ENCODE results near the gene SLF2.
A peak's percentile ranks its signal among the peaks of the same experiment; 100 is the strongest.

The SLF2 gene

DNA sequence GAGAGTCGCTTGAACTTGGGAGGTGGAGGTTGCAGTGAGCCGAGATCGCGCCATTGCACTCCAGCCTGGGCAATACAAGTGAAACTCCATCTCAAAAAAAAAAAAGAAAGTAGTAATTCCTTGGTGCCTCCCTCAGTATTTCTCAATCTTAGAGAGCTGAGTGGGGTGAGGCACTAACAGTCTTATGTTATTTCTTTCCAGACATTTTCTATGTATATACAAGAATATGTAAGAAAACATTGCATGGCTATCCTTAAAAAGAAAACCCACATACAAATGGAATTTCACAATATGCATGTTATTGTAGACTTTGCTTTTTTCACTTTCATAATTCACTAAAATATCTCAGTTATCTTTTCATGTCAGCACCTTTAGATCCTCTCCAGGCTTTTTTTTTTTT is 13.6 kb upstream of the SLF2 start:
- DNase-seq (ENCODE audit: low spot score) = no peak

DNA sequence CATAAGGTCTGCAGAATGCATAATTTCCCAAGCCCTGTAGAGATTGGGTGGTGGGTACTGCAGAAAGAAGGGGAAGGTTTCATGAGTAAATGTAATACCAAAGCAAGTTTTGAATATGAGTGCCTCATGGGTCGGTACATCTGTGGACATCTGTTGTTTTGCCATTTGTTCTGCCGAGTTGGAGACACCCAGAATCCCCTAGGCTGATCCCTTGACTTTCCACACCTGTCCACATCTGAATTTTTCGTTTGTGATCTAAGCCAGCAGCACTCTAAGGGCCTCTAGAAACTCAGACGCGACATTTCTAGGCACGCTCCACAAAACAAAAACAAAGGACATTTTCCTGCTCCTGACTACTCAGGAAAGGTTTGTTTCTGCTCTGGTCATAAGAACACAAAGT is 11.7 kb upstream of the SLF2 start:
- DNase-seq (ENCODE audit: low spot score) = no peak

- no peak for DNase-seq (ENCODE audit: low spot score)
Measured at GRCh38 chr10:100902622-100903021, 10.1 kb upstream of the SLF2 start.

GRCh38 chr10:100904917-100905316 is 7.8 kb upstream of the SLF2 start:
- DNase-seq (ENCODE audit: low spot score) = no peak

DNA sequence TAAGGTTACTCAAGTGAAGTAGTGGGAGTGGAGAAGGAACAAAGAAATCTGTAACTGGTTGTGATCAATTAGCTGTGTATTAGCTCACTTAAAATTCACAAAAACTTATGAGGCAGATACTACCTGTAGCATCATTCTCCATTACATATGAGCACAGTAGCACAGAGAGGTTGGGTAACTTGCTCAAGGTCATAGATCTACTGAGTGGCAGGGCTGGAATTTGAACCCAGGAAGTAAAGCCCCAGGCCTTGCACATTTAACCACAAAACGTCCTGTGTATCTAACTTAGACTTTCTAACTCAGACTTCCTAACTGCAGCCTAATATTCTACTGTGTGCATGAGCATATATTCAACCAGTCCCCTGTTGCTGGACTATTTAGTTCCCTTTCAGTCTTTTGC is 5.6 kb upstream of the SLF2 start:
- DNase-seq (ENCODE audit: low spot score) = no peak

DNA sequence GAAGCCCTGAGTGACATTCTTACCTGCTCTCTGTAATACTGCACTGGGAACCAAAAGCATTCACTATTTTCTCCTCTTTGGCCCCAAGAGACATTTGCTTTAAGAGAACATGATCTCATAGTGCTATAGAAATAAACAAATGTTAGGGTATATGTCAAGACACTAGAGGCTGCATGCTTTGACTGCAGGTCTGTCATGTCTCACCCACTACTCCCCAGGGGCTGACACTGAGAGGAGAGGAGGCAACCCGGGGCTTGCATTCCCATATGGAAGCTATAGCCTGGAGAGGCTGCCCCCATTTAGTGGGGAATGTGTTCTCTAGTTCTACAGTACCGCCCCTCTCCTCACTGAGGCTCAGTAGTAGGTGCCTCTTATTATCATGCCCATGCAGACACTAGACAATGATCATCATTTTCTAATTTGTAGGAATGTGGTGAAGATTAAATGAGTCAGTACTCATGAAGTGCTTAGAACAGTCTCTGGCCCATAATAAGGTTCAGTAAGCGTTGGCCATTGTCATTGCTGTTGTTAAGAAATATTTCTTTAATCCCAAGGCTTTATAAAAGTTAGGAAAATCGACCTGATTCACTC is 4.9 kb upstream of the SLF2 start:
- no peak for DNase-seq (ENCODE audit: low spot score)

DNA sequence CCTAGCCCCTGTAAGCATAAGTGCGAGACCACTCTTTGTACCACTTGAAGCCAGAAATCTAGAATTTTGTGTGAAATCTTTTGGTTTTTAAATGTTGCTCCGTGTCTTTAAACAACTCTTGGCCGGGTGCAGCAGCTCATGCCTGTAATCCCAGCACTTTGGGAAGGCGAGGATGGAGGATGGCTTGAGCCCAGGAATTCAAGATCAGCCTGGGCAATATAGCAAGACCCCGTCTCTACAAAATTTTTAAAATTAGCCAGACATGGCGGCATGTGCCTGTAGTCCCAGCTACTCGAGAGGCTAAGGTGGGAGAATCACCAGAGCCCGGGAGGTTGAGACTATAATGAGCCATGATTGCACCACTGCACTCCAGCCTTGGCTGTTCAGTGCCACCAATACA is 4.4 kb upstream of the SLF2 start:
- DNase-seq (ENCODE audit: low spot score) = no peak

DNA sequence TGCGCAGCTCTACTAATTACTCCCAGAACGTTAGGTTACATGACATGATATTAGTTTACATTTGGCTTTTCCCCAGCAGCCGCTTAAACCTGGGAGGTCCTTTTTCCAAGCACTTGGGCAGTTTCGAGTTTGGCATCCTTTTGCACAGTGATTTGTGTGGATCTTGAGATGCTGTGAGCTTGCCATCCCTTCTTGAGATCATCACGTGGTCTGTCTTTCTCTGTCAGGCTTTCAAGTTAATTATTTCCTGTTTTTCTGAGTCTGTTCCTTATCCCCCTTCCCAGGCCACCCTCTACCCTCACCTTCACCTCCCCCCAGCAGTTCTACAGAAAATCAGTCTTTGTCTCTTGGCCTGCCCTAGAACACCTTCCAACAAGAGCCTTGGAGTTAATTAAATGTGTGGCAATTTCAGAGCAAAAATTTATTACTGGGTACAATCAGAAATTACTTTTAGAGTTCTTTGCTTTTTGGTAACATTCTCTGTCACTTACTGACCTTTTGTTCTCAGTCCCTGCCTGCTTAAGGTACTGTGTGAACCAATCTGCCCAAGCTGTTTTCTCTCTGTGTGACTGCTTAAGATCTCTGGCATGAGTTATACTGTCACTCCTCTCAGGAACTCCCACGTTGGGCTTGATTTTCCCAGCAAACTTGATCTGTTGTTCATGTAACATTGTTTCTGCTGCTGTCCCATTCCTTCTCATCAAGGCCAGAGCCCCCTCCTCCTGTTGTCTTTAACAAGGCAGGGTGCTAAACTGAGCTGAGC is 3.1 kb upstream of the SLF2 start:
- no peak for DNase-seq (ENCODE audit: low spot score)

DNA sequence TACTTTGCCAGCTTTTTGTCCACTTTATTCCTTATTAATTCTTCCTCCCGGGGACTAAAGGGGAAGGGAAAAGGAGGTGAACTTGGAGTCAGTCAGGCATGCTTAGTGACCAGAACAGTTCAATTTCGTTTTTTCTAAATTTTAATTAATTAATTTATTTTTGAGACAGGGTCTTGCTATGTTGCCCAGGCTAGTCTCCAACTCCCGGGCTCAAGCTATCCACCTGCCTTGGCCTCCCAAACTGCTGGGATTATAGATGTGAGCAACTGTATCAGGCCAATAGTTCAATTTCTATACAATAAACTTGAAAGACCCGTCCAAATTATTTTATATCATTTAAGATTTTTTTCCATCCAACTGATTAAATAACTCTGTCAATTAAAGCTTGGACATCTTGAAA is 1.3 kb upstream of the SLF2 start:
- no peak for DNase-seq (ENCODE audit: low spot score)

DNA sequence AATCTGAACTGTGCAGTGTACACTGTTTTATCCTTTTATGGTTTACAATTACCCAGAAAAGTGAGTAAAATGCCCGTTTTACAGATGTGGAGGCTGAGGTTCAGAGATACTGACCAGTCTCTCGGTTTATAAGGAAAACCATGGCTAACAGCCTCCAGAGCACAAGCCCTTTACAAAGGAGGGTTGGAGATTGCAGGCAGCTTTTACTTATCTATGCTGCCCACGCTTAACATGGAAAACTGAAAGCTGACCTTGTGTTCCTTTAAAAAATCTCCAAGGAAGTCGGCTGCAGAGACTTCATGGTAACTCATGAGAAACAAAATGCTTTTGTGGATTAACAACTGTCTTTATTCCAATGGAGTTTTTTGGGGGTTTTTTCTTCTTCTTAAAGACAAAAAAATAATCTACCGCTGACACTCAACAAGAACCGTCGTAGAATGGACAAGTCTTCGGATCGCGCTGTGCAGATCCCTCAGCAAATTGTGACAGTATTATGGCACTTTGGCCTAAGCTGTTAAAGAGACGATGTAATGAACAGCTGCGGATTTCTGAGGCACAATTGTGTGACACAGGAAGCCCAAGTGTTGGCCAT is 654 bp upstream of the SLF2 start:
- DNase-seq (ENCODE audit: low spot score) = no peak

- DNase-seq (ENCODE audit: low spot score) = no peak
Measured at GRCh38 chr10:100913470-100913865, 705 bp downstream of the SLF2 start.

DNA sequence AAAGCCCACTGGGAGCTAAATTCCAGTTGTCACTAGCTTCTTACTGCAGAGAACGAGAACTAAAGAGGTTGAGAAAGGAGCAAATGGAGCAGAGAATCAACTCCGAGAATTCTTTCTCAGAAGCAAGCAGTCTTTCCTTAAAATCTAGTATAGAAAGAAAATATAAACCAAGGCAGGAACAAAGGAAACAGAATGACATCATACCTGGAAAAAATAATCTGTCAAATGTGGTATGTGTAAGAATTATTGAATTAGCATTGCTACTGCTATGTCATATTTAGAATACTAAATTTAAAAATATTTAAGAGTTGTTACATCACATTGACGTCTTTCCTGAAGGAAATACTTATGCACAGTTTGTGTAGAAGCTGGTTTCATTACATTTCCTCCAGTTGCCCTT is 4.3 kb downstream of the SLF2 start:
- no peak for DNase-seq (ENCODE audit: low spot score)

- no peak for DNase-seq (ENCODE audit: low spot score)
Measured at GRCh38 chr10:100923580-100923979, 10.8 kb downstream of the SLF2 start.

GRCh38 chr10:100927266-100927665 is 14.5 kb downstream of the SLF2 start:
- DNase-seq (ENCODE audit: low spot score) = no peak

GRCh38 chr10:100928039-100928438 is 15.3 kb downstream of the SLF2 start:
- no peak for DNase-seq (ENCODE audit: low spot score)

GRCh38 chr10:100930368-100930767 is 17.6 kb downstream of the SLF2 start:
- no peak for DNase-seq (ENCODE audit: low spot score)

DNA sequence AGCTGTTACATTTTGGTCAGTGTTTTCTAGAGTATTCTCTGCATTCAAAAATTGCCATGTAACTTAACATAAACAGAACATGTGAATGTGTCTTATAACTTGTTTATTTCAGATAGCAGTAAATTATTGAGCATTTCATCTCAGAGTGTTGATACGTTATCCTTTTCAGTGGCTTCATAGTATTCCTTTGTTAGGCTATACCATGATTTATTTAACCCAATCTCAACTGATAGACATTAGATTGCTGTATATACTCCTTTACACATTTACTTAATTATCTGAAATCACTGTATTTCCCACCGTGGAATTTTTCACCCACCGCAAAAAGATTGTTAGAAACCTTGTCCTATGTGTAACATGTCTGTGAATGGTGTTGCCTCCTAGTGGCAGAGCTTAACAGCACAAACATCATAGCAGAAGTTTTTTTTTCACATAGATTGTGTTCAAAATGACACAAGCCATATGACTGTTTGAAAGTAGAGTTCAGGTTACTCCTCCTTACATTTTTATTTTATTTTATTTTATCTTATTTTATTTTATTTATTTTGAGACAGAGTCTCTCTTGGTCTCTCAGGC is 21.4 kb downstream of the SLF2 start:
- DNase-seq (ENCODE audit: low spot score) = peak; percentile 10

- DNase-seq (ENCODE audit: low spot score) = no peak
Measured at GRCh38 chr10:100939763-100940344, 27.1 kb downstream of the SLF2 start.

DNA sequence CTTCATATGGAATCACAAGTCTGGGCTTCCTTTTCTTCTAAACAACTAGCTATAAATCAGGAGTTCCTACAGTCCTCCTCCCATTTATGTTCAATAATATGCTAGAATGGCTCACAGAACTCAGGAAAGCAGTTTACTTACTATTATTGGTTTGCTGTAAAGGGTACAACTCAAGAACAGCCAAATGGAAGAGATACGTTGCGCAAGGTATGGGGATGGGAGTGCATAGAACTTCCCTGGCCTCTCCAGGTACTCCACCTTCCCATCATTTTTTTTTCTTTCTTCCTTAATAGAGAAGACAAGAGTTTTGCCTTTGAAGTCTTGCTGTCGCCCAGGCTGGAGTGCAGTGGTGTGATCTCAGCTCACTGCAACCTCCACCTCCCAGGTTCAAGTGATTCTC is 29.5 kb downstream of the SLF2 start:
- DNase-seq (ENCODE audit: low spot score) = no peak

DNA sequence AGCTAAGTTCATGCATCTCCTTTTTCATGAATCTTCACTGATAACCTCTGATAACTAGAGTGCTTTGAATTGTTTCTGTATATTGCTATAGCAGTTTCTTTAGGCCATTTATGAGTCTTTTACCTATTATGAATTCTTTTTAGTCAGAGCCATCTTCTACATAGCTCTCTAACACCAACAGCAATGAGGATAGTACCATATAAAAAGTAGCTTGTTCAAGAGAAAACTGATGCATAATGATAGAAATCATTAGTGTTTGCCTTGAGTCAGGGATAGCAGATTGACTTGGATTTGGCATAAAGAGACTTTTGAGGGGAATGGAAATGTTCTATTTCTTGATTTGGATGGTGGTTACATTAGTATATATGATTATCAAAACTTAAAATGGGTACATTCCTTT is 30.7 kb downstream of the SLF2 start:
- no peak for DNase-seq (ENCODE audit: low spot score)

DNA sequence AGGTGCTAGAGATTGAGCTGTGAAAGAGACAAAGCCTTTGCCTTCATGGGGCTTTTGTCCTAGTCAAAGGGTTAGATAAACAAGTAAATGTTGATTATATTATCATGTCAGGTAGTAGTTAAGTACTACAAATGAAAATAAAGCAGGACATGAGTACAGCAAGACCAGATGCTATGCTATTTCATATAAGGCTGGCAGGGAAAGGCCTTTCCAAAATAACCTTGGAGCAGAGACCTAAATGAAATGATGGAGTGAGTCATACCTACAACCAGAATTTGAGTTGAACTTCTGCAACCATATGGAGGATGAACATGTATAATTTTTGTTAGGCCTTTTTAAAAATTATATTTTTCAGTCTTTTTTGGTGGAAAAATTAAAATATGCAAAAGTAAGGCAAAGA is 33.0 kb downstream of the SLF2 start:
- DNase-seq (ENCODE audit: low spot score) = no peak

- DNase-seq (ENCODE audit: low spot score) = no peak
Measured at GRCh38 chr10:100948916-100949315, 36.2 kb downstream of the SLF2 start.

DNA sequence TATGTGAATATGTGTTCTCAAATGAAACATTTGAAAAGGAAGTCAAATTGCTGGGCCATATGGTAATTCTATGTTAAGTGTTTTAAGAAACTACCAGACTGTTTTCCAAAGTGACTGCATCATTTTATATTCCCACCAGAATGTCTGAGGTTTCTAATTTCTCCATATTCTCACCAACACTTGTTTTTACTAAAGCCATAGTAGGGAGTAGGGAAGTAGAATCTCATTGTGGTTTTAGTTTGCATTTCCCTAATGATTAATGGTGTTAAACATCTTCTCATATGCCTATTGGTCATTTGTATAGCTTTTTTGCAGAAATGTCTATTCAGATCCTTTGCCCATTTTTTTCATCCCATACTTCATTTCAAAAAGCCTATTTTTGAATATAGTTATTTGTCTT is 47.5 kb downstream of the SLF2 start:
- DNase-seq (ENCODE audit: low spot score) = no peak

Data from hematopoietic multipotent progenitor cell treated with erythropoietin and hydrocortisone succinate and interleukin-3 and kit ligand, for 17 days (in vitro differentiated cells).